Measurements from ENCODE around the gene MTHFSD. TPM values are rescaled to one million over a fixed set of nuclear protein-coding genes. Genes with fewer than 3 reads are reported as not detected.

The MTHFSD gene
- total RNA-seq, 1 donor from 2014 or later = 16.1 TPM

DNA sequence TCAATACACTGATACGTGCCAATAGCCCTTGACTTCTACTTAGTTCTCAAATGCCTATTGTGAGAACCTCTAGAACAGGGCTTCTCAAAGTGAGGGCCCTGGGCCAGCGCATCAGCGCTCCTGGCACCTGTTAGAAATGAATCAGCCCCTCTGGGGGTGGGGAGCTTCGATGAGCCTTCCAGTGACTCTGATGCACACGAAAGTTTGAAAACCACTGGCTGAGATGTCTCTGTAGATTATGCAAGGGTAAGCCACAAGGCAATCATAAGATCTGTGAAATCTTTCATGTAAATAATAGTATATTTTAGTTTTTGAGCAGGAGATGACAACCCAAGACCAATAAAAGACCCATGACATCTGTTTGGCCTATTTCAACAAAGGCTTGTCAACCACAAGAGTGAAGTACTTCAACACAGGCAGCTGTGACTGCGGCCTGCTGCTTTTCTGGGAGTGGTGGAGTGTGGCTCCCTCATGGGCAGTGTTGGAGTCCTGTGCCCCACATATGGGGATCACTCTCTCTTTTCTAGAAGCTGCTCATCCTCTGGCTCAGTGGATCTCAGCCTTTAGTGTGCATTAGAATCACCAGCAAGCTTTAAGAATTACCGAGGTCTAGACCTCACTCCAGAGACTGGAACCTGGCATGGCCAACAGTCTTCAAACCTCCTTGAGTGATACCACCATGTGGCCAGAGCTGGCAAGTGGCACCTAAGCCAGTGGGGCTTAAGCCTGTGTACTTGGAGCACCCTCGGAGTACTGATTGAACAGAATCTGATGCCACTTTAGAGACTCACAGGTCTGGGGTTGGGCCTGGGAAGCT, 5.8 kb downstream of the MTHFSD start:
- DNase-seq = no peak

GRCh38 chr16:86547286-86547685, 7.7 kb downstream of the MTHFSD start:
- DNase-seq = no peak

DNA sequence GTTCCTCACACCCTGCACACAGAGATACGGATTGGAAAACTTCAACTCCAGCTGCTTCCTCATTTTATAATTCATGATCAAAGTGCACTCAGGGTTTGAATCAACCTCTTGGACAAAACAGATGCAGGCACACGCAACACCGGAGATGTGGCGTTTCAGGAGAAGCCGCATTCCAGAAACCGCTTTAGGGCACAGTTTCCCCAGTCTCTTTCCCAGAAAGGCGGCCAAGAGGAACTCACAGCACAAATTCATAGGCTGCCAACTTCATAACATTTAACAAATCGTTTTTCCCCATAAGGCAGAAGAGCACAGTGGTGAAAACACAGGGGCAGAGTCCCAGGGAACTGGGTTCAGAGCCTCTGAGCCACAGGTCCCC, 8.4 kb downstream of the MTHFSD start:
- DNase-seq = no peak

DNA sequence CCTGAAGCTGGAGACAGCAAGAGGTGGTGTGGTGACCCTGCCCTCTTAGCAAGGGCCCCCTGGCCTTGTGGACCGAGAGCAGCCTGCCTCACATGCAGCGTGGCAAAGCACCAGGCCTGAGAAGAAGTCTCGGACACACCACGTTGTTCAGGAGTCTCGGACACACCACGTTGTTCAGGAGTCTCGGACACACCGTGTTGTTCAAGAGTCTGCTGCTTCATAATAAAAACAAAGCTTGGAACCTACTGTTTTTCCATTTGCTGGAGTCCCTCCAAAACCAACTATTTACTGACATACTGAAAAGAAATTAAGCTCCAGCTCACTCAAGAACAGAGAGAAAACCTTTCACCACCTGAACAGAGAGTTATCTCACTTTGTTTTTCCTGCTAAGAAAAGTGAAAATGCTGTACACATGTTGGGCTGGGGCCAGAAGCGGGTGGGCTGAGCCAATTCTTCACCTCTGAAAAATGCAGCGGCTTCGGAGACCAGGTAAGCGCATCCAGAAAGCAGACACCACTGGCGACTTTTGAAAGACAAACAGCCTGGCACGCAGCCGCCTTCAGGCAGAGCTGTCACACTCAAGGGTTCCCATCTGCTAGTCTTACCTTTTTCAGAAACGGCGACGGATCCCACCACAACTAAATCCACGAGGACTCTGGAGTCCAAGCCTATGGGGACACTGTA, 8.9 kb downstream of the MTHFSD start:
- DNase-seq = no peak

DNA sequence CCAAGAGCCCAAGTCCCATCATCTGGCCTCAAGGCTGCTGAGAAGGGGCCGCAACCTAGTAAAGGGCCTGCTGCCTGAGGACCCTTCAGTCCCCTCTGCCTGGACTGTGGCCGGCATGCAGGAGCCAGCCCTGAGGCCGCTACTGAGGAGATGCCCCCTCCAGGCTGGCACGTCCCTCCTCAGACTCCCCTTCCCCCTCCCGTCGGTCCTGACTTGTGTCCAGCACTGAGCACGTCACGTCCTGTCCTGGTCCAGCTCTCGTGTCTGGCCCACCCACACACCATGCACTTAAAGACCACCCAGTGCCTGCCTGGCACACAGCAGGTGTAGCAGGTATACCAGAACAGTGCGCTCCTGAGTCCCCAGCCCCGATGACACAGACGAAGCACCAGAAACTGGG, 9.6 kb downstream of the MTHFSD start:
- no peak for DNase-seq

DNA sequence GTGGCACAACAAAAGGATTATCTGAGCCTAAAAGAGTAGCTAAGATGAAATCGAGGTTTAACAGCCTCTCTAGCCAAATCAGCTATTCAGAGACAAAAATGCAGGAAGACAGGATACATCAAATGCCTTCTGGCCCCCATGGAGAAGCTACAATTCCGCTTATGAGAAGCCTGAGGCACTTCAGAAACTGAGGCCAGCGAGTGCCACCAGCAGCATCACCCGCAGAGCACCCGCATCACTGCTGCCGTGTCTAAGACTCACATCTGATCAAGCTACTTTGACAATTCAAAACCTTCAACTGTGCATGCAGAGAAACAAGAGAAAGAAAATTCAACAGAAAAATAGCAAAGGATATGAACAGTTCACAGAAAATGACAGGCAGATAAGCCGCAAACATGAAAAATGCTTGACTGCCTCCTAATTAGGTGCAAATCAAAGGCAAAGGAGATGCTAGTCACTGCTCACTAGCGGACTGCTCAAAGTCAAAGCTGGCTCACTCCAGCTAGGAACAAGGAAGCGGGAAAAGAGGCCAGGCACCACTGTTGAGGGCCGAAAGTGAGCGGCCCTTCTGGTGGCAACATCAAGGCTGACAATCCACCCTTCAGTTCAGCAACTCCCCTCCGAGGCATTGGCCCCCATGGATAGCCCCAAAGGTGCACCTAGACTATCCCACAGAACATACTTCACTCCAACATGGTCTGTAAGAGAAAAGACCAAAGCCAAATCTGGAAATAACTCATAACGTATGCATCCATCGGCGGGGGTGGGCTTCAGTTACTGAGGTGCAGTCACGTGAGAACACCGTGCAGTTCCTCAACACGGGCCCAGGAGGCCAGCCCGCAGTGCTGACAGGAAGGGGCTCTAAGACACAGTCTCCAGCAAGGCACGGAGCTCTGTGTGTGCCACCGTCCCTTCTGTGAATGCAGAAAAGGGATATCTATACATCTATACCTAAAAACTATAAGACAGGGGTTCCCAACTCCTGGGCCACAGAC, 12.0 kb downstream of the MTHFSD start:
- DNase-seq = no peak

DNA sequence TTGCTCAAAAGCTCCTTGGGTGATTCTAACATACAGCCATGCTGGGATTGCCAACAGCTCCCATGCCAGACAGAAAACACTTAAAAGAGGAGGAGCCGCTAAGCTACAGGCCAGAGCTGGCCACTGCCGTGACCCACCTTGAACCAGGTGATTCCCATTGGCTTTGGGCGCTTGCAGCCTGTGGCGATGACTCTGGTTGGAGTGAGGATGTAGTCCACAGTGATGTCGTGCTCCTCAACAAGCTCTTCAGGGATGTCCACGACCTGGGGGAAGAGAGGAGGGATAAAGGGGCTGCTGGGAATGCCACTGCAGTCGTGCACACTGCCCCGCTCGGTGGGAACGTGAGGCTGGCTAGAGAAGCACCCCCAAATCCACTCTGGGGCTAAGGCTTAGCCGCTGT, 13.5 kb downstream of the MTHFSD start:
- no peak for DNase-seq

DNA sequence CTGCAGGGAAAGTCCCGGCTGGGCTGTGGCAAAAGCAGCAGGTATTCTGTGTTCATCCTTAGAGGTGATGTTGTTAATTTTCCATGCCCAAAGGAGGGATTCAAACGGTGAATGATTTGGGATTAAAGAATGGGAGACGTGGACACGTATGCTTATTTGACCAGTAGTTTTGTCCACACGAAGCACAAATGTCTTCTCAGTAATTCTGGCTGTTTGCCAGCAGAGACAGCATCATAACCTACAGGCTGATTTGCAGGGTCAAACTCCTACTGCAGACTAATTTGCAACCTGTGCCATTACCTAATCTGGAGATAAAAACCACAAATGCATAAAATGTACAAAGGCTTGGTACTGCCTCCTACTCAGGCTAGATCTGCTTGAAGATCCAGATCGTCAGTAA, 14.1 kb downstream of the MTHFSD start:
- no peak for DNase-seq

DNA sequence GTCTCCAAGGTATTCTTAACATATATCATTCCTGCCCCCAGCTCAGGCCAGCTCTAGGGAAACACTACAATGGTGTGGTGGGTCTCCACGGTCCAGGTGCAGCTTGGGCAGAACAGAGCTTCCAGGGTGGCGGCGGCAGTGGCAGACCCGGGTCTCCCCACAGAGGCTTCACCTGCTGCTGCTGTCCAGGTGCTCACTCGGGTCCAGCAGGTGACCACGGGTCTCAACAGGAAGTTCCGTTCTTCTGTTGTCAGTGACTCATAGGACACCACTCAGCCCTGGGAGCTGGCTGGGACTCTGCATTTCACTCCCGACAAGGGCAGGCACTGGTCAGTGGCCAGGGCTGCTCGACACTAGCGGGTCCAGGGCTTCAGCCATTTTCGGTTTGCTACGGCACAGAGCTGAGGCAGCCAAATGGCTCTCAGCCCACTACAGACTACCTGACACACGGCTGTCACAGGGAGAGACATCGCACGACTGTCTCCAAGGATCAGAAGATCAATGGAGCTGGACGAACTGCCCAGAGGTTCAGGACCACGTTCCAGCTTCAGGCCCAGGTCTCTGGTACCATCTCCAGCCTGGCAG, 16.7 kb downstream of the MTHFSD start:
- DNase-seq = no peak

DNA sequence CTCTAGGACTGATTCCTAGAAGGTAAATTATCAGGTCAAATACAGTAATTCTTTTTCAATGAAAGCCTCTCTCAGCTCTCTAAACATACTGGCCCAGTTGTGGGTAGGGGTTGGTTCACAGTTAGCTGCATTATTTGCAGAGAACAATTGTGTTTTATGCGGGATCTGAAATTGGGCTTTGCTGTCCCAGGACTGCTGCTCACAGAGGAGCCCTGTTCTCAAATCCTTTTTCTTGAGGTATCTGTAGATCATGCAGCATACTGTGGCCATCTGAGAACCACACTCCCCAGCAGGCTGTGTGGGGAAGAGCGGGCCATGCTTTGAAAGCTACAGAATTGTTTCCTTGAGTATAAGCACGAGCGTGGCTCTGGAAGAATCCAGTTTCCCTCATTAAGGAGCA, 17.5 kb downstream of the MTHFSD start:
- DNase-seq = no peak

GRCh38 chr16:86536621-86537020, 18.4 kb downstream of the MTHFSD start:
- no peak for DNase-seq

GRCh38 chr16:86534779-86535615, 20.0 kb downstream of the MTHFSD start:
- no peak for DNase-seq

DNA sequence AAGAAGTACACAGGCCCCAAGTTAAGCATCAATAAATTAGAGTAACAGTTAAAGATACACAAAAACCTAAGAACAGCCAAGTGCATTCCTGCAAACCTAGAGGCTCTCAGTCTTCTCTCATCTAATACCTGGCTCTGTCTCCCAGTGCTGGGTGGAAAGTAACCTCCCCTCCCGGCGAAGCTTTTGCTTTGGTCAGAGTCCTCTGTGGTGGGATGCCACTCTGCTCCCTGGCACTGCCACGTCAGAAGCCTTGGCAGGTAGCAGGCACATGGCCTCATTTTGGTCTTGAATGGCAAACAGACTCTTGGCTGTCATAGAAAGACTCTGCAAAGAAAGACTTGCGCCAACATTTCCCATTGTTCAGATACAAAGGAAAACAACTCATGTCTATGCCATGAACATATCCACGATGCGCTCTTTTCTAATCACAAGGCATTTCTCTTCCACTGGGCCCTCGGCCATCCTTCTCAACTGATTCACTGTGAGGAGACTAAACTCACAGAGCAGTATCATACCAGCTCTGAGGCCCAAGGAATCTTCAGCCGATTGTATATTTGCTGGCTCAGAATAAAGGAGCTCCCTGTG, 21.2 kb downstream of the MTHFSD start:
- no peak for DNase-seq

- DNase-seq = no peak
These were observed 22.0 kb downstream of the MTHFSD start for GRCh38 chr16:86533076-86533475.

DNA sequence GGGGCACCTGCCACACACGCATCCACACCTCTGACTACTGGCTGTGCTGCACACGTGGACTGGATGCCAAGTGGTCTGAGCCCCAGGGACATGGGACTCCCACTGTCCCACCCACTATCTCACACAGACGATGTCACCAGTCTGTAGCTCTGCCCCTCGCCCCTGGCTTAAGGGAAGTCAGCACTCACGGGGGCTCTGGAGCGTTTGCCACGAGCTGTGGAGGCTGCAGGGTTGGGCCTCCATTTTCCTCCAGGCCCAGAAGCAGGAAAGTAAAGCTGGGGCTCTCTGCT, 22.6 kb downstream of the MTHFSD start:
- no peak for DNase-seq

DNA sequence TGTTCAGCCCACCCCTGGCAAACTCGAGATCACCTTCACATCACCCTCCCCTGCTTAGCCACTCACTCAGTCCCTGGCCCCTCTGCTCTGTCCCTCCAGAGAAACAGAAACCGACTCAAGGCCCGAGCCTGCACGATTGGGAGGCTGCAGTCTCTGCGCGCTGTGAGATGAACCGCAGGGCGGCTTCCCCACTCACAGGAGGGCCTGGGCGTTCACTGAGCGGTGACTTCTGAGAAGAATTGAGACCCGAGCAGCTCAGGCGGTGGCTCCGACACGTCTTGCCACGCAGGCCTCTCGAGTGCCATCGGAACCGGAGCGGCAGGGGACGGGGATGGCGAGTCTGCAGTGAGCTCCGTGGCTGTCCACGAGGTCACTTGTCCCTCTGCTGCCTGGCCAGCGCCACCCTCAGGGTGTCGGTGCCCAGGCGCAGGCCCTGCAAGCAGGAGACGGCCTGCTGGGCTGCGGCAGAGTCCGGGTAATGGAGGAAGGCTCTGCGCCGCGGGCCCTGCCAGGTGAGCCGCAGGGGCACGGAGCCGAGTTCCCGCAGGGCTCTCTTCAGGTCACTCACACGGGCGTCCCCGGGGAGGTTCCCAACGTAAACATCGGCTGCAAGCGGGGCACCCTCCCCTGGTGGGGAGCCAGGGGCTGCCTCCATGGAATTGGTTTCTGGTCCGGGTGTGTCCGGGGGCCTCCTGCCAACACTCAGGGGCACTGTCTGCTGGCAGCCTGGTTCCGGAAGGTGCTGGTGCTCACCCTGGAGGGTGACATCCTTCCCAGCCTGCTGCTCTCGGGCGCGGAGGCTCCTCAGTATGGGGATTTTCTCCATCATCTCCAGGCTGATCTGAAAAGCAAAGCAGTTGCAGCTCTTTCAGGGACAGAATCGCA, 23.2 kb downstream of the MTHFSD start:
- no peak for DNase-seq

DNA sequence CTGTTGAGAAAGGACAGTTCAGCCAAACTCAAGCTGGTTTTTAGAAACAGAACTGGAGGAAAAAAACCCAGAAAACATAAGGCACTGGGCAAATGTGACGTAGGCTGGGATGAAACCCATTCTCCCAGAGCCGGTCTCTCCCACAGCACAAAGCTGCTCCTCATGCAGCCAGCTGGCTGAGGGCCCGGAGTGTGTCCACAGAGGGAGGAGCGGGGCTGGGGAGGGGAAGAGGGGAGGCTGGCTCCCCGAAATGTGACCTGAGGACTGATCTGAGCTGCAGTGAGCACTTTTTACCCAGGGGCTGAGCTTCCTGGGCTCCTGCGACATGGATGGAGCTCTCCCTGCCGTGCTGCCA, 23.9 kb downstream of the MTHFSD start:
- DNase-seq = no peak

- DNase-seq = no peak
These were observed 24.5 kb downstream of the MTHFSD start for GRCh38 chr16:86530251-86531190.

- no peak for DNase-seq
These were observed 25.9 kb downstream of the MTHFSD start for GRCh38 chr16:86529160-86529559.

Data from skin of body (tissue), 2 donors.